Calu3 (cell line): ENCODE measurements around the gene TNC. TPM values are rescaled to one million over a fixed set of nuclear protein-coding genes. Genes with fewer than 3 reads are reported as not detected.

Experiments
- BruUV-seq: library from RNA; stranded (reverse); fragments of 400-500 nt; replicated peaks from 2 replicates; lab custom pipeline; 2021; lab: Mats Ljungman, UMichigan
- CTCF ChIA-PET: fragments of 300-600 bp; sonication (Branson Sonifier 250); formaldehyde crosslinking; loops from one replicate; lab custom pipeline; 2022; ENCODE audit warnings: antibody characterized with exemption; lab: Charles Lee
- DNase-seq: peaks from one replicate; pipeline ENCODE4 v3.0.0; 2022
- H3K27ac Mint-ChIP-seq: one replicate; pipeline ENCODE4 v1.8.0; 2022; ENCODE audit warnings: mixed read lengths; ENCODE audit not compliant: unreplicated experiment
- H3K27me3 Mint-ChIP-seq: one replicate; pipeline ENCODE4 v1.8.0; 2022; ENCODE audit warnings: mixed read lengths; ENCODE audit not compliant: unreplicated experiment
- H3K36me3 Mint-ChIP-seq: one replicate; pipeline ENCODE4 v1.8.0; 2022; ENCODE audit warnings: mild to moderate bottlenecking, moderate library complexity, mixed read lengths; ENCODE audit not compliant: insufficient read depth, unreplicated experiment
- H3K4me1 Mint-ChIP-seq: one replicate; pipeline ENCODE4 v1.8.0; 2022; ENCODE audit warnings: mild to moderate bottlenecking, low read depth, mixed read lengths; ENCODE audit not compliant: unreplicated experiment
- H3K4me3 Mint-ChIP-seq: one replicate; pipeline ENCODE4 v1.8.0; 2022; ENCODE audit warnings: mild to moderate bottlenecking, low read depth, moderate library complexity, mixed read lengths; ENCODE audit not compliant: unreplicated experiment
- H3K9me3 Mint-ChIP-seq: one replicate; pipeline ENCODE4 v1.8.0; 2022; ENCODE audit warnings: low read depth, mixed read lengths; ENCODE audit not compliant: unreplicated experiment
- intact Hi-C: fragments of 100-400 bp; cut with micrococcal nuclease; formaldehyde crosslinking; loops from one replicate; pipeline ENCODE4 v1.10.0; 2022; ENCODE audit not compliant: unreplicated experiment
- total RNA-seq: library from RNA; stranded (reverse); gene quantifications from 2 replicates; pipeline ENCODE4 v1.2.3, GENCODE V29; 2022
- TF ChIP-seq, protein P1 (sequence below): fragments of 200-600 bp; IDR thresholded peaks from one replicate; pipeline ENCODE4 v1.8.0; 2022; ENCODE audit warnings: antibody characterized with exemption; ENCODE audit not compliant: unreplicated experiment

TNC gene
- total RNA-seq, 1 experiment from 2014 or later, result 1.0 TPM

DNA sequence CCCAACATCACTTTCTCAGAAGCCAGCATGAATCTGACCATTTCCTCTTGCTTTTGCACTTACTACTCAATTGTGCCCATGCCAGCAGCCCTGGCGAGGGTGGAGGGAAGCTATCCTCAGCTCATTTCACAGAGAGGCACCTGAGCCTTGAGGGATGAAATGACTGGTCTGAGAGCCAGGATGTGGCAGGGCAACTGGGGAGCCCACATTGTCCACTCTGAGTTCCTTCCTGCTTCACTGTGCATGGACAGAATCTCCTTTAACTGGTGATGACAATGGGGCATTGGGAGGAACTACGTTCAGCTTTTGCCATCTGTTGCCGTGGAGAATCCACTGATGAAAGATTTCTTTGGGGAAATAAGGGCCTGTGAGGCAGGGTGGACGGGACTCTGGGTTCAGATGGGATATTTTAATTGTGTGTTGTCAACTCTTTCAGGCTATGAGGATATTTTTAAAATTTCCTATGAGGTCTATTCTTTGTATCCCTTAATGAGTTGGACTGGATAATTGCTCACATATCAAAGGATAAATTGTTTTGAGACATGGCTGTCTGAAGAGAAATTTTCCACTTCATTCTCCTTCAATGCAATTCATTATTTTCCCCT, 78.3 kb downstream of the TNC start:
- TF ChIP-seq, protein P1, sequence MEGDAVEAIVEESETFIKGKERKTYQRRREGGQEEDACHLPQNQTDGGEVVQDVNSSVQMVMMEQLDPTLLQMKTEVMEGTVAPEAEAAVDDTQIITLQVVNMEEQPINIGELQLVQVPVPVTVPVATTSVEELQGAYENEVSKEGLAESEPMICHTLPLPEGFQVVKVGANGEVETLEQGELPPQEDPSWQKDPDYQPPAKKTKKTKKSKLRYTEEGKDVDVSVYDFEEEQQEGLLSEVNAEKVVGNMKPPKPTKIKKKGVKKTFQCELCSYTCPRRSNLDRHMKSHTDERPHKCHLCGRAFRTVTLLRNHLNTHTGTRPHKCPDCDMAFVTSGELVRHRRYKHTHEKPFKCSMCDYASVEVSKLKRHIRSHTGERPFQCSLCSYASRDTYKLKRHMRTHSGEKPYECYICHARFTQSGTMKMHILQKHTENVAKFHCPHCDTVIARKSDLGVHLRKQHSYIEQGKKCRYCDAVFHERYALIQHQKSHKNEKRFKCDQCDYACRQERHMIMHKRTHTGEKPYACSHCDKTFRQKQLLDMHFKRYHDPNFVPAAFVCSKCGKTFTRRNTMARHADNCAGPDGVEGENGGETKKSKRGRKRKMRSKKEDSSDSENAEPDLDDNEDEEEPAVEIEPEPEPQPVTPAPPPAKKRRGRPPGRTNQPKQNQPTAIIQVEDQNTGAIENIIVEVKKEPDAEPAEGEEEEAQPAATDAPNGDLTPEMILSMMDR, result no peak
- H3K36me3 Mint-ChIP-seq, result no peaks in the 10 kb centered on the region
- no peaks in the 10 kb centered on the region for H3K4me1 Mint-ChIP-seq
- intact Hi-C loops, result no loop called here
- H3K27me3 Mint-ChIP-seq, result peaks cover 13% of the 10 kb centered on the region
- DNase-seq, result no peak
- no peak overlapping the region for H3K27ac Mint-ChIP-seq
- CTCF ChIA-PET, result no interaction called here
- no peak overlapping the region for H3K4me3 Mint-ChIP-seq
- no peaks in the 10 kb centered on the region for H3K9me3 Mint-ChIP-seq
- BruUV-seq, result no TSS peak

DNA sequence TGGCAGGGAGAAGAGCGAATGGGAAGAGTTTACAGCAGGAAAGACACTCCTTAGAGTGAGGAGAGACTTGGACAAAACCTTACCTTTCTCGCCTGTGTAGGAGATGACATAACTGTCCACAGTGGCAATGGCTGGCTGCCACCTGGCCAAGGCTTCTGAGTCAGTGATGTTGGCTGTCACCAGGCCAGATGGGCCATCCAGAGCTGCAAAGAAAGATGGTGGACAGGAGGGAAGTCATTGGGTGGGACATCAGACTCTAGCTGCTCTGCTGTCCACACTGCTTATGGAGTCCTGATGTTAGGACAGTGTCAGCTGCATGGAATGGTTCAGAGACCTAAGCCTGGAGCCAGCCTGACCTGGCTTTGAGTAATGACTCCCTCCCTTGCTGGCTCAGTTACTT, 79.8 kb downstream of the TNC start:
- DNase-seq, result no peak
- no peak overlapping the region for H3K27ac Mint-ChIP-seq
- TF ChIP-seq, protein P1, result no peak
- no peaks in the 10 kb centered on the region for H3K9me3 Mint-ChIP-seq
- no peaks in the 10 kb centered on the region for H3K4me1 Mint-ChIP-seq
- H3K36me3 Mint-ChIP-seq, result no peaks in the 10 kb centered on the region
- BruUV-seq, result no TSS peak
- intact Hi-C loops, result no loop called here
- H3K27me3 Mint-ChIP-seq, result peaks cover 11% of the 10 kb centered on the region
- H3K4me3 Mint-ChIP-seq, result no peak overlapping the region
- CTCF ChIA-PET, result no interaction called here

DNA sequence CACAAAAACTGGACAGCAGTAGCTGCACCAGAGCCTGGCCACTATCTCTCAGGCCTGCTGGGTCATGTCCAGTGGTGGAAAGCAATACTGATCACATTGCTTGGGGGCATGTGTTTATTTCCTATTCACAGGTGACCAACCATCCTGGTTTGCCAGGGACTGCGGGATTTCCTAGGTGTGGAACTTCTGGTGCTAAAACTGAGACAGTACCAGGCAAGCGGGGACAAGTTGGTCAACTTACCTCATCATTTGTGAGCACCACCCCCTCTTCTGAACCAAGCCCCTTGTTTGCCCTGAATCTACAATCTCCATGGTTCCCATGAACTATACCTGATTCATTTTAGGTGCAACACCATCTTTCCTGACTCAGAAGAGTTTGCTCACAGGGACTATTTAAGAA, 81.3 kb downstream of the TNC start:
- Mint-ChIP-seq H3K27me3 (peaks cover 20% of the 10 kb centered on the region), H3K9me3 (no peaks in the 10 kb centered on the region), H3K27ac (no peak overlapping the region), H3K36me3 (no peaks in the 10 kb centered on the region), H3K4me1 (no peaks in the 10 kb centered on the region), H3K4me3 (no peak overlapping the region)
- TF ChIP-seq, protein P1, result no peak
- BruUV-seq, result no TSS peak
- intact Hi-C loops, result no loop called here
- no peak for DNase-seq
- CTCF ChIA-PET, result no interaction called here

DNA sequence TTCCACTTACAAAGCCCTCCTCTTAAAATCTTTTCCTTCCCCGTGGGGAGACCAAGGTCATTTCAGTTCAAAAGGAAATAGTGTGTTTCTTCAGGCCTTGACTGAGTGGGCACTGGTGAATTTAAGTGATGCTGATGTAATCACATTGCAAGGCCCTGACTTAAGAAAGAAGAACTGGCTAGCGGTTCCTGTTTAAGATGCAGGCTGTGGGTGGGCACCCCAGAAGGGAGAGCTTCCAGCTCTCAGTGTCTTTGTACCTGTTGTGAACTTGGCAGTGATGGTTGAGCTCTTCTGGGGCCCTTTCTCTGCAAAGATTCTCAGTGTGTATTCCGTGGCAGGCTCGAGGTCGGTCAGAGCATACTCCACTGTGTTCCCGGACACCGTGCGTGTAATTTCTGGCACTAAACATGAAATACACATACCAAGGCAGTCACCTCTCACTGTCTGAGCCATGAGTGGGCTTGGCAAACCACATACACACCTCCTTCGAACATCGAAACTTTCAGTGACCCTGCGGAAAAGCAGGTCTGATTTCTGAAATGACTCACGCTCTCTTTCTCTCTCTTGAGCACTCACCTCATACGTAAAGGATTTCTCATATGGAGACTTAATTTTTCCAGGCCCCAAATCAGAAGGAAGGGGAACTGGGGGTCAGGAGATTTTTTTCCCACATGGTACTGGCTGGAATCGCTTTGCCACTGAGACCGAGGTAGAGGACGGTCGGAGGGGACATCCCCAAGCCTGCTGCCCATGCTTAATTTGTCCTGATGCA, 81.9 kb downstream of the TNC start:
- intact Hi-C loops, result no loop called here
- H3K27me3 Mint-ChIP-seq, result peaks cover 27% of the 10 kb centered on the region
- no peaks in the 10 kb centered on the region for H3K36me3 Mint-ChIP-seq
- H3K4me3 Mint-ChIP-seq, result no peak overlapping the region
- no peak overlapping the region for H3K27ac Mint-ChIP-seq
- no TSS peak for BruUV-seq
- no peak for DNase-seq
- CTCF ChIA-PET, result no interaction called here
- H3K9me3 Mint-ChIP-seq, result no peaks in the 10 kb centered on the region
- H3K4me1 Mint-ChIP-seq, result no peaks in the 10 kb centered on the region
- TF ChIP-seq, protein P1, result no peak
